HCEC 1CT (cell line): ENCODE results near the gene MEGF9.
"Not testable (repeated sequence)": the region's sequence is repeated elsewhere in the genome, so short reads cannot be mapped to it uniquely, and the experiment has no call there.

ENCODE experiments used
- DNase-seq: peaks from one replicate; pipeline ENCODE4 v3.0.0-alpha.2; 2017

The MEGF9 gene

DNA sequence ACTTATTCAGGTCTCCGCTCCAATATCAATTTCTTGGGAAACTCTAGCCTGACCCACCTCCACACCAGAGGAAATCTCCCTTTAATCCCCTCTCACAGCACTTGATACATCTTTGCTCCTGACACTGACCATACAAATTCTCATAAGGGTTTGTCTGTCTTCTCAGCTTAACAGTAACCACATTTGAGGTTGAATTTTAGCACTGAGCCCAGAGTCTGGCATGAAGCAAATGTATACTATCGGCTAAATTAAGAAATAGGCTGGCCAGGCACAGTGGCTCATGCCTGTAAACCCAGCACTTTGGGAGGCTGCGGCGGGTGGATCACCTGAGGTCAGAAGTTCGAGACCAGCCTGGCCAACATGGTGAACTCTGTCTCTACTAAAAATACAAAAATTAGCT lies 144.0 kb downstream of the MEGF9 start:
- DNase-seq, result no peak

DNA sequence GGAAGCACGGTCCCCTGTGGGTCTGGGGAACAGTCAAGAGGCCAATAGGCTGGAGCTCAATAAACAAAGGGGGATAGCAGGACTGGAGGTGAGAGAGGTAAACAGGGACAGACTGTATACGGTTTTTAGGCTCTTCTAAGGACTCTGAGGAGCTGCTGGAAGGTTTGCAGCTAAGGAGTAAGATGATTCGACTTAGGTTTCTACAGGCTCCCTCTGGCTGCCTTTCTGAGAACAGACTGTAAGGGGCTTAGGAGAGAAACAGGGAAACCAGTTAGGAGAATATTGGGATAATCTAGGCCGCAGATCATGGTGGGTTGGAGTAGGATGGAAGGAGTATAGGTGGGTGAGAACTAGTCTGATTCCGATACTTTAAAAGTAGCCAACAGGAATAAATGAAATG lies 144.7 kb downstream of the MEGF9 start:
- DNase-seq, result no peak

DNA sequence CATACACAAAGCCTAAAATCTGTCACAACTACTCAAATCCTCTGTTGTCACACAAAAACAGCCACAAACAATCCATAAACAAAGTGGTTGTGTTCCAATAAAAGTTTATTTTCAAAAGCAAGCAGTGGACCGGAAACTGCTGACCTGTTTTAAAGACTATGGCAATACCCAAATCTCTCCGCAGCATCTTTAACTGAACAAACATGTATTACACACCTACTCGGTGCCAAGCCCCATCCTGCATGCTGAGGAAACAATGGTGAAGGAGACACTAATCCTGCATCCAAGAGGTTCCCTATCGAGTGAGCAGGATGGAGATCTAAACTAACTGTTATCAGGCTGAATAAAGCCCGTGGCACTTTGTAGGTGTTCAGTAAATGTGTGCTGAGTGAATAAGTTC lies 145.5 kb downstream of the MEGF9 start:
- DNase-seq, result no peak

DNA sequence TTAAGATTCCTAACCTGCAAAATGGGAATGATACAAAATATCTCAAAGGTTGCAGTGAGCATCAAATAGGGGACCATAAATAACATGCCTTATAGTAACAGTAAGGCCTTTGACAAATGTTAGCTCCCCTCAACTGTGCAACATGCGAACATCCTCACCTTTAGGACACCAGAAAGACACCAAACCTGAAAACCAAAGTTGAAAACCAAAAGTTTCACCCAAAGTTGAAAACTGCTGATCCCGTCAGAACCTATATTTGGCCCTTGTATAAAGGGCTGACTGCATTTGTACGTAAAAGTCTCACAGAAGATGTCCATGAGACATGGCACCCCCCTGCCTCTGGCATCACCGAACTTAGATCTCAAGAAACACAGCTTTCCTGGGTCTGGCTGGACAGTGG lies 146.4 kb downstream of the MEGF9 start:
- DNase-seq, result no peak

DNA sequence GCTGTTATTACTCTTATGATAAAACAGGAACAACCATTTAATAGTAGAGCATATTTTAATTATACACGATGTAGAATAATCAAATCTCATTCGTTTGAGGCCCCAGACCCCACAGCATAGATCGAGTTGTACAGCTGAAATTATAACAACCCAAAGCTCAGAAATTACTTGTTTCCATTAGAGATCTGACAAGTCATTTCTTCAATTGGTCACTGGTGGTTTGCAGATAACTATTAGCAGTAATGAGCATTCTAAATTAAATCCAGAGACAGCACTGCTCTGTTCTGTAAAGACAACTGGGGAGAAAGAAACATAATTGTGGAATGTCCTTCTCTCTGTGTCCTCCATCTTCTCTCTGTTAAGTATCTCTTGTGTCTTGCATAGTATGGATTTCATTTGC lies 147.2 kb downstream of the MEGF9 start:
- DNase-seq, result no peak

DNA sequence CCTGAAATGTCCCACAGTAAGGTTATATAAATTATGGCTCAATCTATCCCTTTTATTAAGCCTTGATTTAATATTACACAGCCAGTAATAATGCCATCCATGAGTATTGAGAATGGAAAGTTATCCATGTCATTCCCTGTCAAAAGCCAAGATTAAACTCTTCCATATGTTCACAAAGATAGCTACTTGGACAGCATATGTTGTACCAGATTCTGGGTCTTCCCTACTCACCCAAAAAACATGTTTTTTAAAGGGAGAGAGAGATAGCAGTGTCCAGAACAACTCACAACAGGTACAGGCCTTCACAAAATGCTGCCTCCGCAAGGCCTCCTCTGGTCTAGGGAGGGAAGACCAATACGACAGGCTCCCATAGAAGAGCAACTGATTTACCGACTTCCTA lies 149.7 kb downstream of the MEGF9 start:
- no peak for DNase-seq

DNA sequence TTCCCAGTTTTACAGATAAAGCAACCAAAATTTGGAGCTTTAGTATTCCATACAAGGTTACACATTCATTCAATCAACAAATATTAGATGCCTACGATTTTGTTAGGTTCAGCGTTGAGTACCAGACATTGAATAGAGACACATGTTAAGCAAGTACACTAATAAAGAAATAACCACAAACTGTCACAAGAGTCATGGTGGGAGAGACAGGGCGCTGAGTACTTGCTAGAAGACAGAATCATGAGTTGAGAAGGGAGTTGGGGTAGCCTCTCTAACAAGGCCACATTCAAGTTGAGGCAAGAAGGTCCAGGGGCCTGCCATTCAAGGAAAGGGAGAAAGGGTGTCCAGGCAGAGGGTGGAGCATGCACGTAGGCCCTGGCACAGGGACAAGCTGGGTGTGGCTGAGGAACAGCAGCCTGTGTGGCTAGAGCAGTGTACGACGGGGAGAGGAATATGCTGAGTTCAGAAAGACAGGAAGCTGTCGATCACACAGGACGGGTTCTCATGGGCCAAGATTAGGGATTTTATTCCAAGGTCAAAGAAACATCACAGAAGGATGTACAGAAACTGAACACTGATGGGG lies 151.3 kb downstream of the MEGF9 start:
- DNase-seq, result no peak

DNA sequence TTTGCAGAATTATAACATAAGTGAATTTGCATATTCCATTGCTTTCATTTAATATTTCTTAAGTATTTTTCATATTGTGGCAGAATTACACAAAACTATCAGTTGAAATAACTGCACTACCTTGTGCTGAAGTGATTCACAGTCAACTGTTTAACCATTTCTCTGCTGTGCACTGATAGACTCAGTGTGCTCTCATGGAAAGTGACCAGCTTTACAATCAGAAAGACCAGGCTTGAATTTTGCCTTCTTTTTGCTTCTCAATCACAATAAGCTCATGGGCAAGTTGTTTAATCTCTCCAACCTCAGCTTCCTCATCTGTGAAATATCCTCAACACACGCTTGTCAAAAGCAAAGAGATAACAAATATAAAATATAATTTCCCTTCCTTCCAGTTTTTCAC lies 152.6 kb downstream of the MEGF9 start:
- no peak for DNase-seq

DNA sequence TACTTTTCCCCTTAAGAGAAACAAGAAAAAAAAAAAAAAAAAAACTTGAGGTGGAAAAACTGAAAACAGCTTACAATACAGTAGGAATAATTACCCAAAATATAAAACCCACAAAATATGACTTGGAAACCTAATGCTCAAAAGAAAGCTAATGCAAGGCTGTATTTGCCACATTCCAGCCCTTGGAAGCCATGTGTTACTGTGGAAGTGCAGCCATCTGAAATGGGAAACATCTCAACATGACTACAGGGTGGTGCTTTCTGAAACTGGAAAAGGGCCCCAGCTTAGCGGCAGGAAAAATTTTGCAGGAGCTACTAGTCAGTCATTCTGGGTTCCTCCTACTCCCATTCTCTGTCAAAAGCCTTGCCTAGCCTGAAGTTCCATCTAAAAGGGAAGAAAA lies 154.7 kb downstream of the MEGF9 start:
- DNase-seq, result no peak

DNA sequence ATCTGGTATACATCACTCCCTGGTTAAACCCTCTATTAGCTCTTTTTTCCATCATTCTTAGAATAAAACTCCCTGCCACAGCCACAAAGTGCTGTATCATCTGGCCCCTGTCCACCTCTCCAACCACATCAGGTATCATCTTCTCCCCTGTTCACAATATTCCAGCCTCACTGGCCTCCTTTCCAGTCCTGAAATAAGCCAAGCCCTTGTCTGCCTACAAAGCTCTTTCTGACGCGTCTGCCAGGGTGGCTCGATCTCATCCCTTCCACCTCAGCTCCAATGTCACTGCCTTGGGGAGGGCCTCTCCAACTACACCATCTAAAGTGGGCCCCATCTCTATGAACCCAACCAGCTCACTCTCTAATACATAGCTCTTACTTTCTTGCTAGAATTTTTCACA lies 155.8 kb downstream of the MEGF9 start:
- no peak for DNase-seq

DNA sequence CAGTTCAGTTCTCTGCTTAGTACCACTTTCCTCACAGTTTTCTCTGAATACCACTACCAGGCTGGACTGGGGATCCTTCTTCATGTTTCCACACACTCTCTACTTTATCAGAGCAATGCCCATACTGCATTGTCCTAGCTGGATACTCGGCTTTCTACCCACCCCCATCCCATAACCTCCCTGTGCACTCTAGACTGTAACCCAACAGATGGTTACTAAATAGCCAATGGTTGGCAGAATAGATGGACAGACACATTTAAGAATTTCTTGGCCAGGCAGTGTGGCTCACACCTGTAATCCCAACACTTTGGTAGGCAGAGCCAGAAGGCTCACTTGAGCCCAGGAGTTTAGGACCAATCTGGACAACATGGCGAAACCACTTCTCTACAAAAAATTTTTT lies 157.1 kb downstream of the MEGF9 start:
- DNase-seq, result no peak

DNA sequence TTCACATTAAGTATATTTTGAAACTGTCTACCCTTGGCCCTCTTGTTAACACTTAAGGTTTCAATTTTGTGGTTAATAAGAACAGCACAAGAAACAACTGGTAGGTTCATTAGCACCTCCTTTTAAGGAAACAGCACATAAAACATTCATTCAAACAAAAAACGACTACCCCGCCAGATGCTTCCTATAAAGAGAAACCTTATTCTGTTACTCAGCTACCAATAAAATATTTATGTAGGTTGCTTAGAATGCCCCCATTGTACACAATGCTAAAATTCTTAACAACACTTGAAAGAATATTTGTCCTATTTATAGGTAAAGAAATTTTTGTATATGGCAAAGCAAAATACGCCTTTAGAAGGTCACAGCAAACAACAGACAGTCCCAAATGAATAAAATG lies 157.5 kb downstream of the MEGF9 start:
- no peak for DNase-seq

DNA sequence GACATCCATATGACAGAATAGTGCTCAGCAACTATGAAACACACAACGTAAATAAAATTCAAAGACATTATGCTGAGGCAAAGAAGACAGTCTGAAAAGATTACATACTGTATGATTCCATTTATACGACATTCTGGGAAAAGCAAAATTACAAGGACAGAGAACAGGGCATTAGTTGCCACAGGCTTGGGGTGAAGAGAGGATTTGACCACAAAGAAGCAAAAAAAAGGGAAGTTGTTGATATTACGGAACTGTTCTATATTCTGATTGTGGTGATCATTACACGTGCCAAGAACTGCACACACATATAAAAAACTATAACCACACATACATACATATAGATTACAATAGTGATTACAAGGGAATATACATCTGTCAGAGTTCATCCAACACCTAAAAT lies 158.4 kb downstream of the MEGF9 start:
- DNase-seq, result no peak

DNA sequence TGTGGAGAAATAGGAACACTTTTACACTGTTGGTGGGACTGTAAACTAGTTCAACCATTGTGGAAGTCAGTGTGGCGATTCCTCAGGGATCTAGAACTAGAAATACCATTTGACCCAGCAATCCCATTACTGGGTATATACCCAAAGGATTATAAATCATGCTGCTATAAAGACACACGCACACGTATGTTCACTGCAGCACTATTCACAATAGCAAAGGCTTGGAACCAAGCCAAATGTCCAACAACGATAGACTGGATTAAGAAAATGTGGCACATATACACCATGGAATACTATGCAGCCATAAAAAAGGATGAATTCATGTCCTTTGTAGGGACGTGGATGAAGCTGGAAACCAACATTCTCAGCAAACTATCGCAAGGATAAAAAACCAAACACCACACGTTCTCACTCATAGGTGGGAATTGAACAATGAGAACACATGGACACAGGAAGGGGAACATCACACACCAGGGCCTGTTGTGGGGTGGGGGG lies 162.0 kb downstream of the MEGF9 start:
- DNase-seq, result not testable (repeated sequence)
